Heart left ventricle (tissue), 13 donors: ENCODE measurements around the gene PREB.

Source experiments
- POLR2A ChIP-seq, 2 donors: fragments of 450-650 bp; IDR thresholded peaks; one replicate each; pipeline ENCODE4 v1.6.1; 2017; ENCODE audit warnings: antibody characterized with exemption in 2 of 2, mild to moderate bottlenecking in 2 of 2, moderate library complexity in 2 of 2
- TF ChIP-seq, protein P1 (sequence below), 12 donors: fragments of 200-600 bp; sonication (generic) in 4 of 12; IDR thresholded peaks; one replicate each; pipeline versions ENCODE4 v1.5.0 to v1.8.0; 2018 to 2022; ENCODE audit warnings: antibody characterized with exemption in 12 of 12, mild to moderate bottlenecking in 5 of 12
- donor health status: ischemic (EF 13 %, LVEDD 7.1; RV severe dilation, severe dysfunction).
- donor health status: DM: no; HTN: yes; CAD: no.
- donor health status: DM: no; HTN: no; CAD: no.
- donor health status: ischemic (EF 25% LVEDD 6.9; RV normal size, moderate dysfunction).
- donor health status: ischemic (EF 25% LVEDD 5.7; RV mildly dilated, moderate dysfunction).
- donor health status: ischemic (EF 35%, LVEDD 5.7; RV mildly dilated, moderate dysfunction).
- donor health status: nonischemic (EF 11% LVEDD 7.7; RV severe dilation, severe dysfunction).
- donor health status: DM: yes; HTN: yes; CAD: no.
- donor health status: PGD.
- donor health status: ischemic (EF 29% LVEDD 5.4; RV normal size, mild dysfunction).
- donor health status: nonischemic (EF 23%, LVEDD 6.1; RV moderate dilation, normal function).

DNA sequence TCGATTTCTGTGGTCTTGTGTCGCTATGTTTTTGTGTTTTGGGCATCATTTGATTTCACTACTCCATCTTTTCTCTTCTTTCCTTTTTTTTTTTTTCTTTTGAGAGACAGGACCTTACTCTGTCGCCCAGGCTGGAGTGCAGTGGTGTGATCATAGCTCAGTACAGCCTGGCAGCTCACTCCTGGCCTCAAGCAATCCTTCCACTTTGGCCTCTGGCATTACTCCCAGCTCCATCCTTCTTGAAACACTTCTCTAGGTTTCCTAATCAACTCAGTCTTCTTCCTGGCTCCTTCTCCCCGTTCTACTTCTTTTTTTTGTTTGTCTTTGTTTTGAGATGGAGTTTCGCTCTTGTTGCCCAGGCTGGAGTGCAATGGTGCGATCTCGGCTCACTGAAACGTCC lies 40.9 kb upstream of the PREB start:
- TF ChIP-seq, protein P1, sequence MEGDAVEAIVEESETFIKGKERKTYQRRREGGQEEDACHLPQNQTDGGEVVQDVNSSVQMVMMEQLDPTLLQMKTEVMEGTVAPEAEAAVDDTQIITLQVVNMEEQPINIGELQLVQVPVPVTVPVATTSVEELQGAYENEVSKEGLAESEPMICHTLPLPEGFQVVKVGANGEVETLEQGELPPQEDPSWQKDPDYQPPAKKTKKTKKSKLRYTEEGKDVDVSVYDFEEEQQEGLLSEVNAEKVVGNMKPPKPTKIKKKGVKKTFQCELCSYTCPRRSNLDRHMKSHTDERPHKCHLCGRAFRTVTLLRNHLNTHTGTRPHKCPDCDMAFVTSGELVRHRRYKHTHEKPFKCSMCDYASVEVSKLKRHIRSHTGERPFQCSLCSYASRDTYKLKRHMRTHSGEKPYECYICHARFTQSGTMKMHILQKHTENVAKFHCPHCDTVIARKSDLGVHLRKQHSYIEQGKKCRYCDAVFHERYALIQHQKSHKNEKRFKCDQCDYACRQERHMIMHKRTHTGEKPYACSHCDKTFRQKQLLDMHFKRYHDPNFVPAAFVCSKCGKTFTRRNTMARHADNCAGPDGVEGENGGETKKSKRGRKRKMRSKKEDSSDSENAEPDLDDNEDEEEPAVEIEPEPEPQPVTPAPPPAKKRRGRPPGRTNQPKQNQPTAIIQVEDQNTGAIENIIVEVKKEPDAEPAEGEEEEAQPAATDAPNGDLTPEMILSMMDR (IDR thresholded peaks at IDR 0.05), result no peak
- TF ChIP-seq POLR2A (IDR thresholded peaks at IDR 0.05), result no peak
